ENCODE measurements around the gene IFT43. TPM values are rescaled to one million over a fixed set of nuclear protein-coding genes. Genes with fewer than 3 reads are reported as not detected.
A peak's percentile ranks its signal among the peaks of the same experiment; 100 is the strongest.

Gene IFT43
- total RNA-seq, 1 experiment from 2014 or later, result 24.2 TPM

- no TSS peak for BruUV-seq (replicated peaks)
- ATAC-seq, result no peak
Observed at GRCh38 chr14:75986439-75986765, 839 bp downstream of the IFT43 start.

More at GRCh38 chr14:75986439-75986765, 839 bp downstream of the IFT43 start:
- intact Hi-C loops (cut with micrococcal nuclease), result loop anchor here (5.0 kb wide), 2 partner anchors 401 to 661 kb away; no protein-coding TSS in a partner anchor
- Histone ChIP-seq H3K4me1 (ENCODE audit: control insufficient read depth in 1 of 2, insufficient read depth in 2 of 2, low read length in 2 of 2) (peaks cover 10 to 23% of the 10 kb centered on the region in 2 experiments), H3K4me2 (ENCODE audit: low read length) (peak overlapping the region; percentile 94), H3K36me3 (ENCODE audit: control insufficient read depth in 1 of 2, insufficient read depth in 2 of 2, low read length in 2 of 2) (peaks cover 0 to 5% of the 10 kb centered on the region in 2 experiments; a peak in 2 of 4 replicates), H3K4me3 (replicated peaks in 1 of 2; ENCODE audit: low read depth in 1 of 2, low read length in 2 of 2) (peak overlapping the region; percentile 75 to 95), H2AFZ (ENCODE audit: low read depth, low read length, poor library complexity, severe bottlenecking) (no peak overlapping the region), H3K79me2 (ENCODE audit: insufficient read depth, low read length) (0 out of 2 replicates have a peak, but pooled peaks cover 2% of the 10 kb centered on the region), H3K9me3 (ENCODE audit: control insufficient read depth in 1 of 2, insufficient read depth in 1 of 2, low read depth in 1 of 2, low read length in 2 of 2) (no peaks in the 10 kb centered on the region), H4K20me1 (ENCODE audit: insufficient read depth) (no peaks in the 10 kb centered on the region), H3K9ac (ENCODE audit: low read length) (peak overlapping the region; percentile 78), H3K27ac (ENCODE audit: low read depth, low read length) (peak overlapping the region; percentile 39; the same call in 1 of the 2 replicates), H3K9me2 (ENCODE audit: insufficient read depth) (no peaks in the 10 kb centered on the region), H3K27me3 (ENCODE audit: insufficient read depth, low read length) (no peaks in the 10 kb centered on the region)
- TF ChIP-seq EGR1 (IDR thresholded peaks at IDR 0.05; ENCODE audit: low read depth) (no peak), RAD21 (IDR thresholded peaks at IDR 0.05; ENCODE audit: low read depth) (no peak), ELF1 (IDR thresholded peaks at IDR 0.05; ENCODE audit: borderline replicate concordance, low read depth) (no peak), SRF (IDR thresholded peaks at IDR 0.05; ENCODE audit: low read depth) (no peak), POLR2A (IDR thresholded peaks at IDR 0.05; ENCODE audit: borderline replicate concordance, extremely low read depth, insufficient read depth, insufficient read length) (no peak), YY1 (IDR thresholded peaks at IDR 0.05; ENCODE audit: extremely low read depth, insufficient replicate concordance, low read depth, low read length) (no peak), CTCF (IDR thresholded peaks at IDR 0.05 in 2 of 3, conservative IDR thresholded peaks at IDR 0.05 in 1 of 3; ENCODE audit: borderline replicate concordance in 1 of 3, insufficient read depth in 1 of 3, low read depth in 2 of 3, low read length in 2 of 3) (no peak), EZH2phosphoT487 (IDR thresholded peaks at IDR 0.05; ENCODE audit: borderline replicate concordance) (no peak), CBX3 (IDR thresholded peaks at IDR 0.05; ENCODE audit: low read depth) (no peak), CEBPB (IDR thresholded peaks at IDR 0.05; ENCODE audit: low read depth) (no peak), SIN3A (IDR thresholded peaks at IDR 0.05; ENCODE audit: low read depth) (no peak), TCF7L2 (IDR thresholded peaks at IDR 0.05; ENCODE audit: borderline replicate concordance, extremely low read depth, insufficient read depth, insufficient read length) (no peak), EZH2 (IDR thresholded peaks at IDR 0.05) (no peak), ZFX (IDR thresholded peaks at IDR 0.05) (no peak), SP1 (IDR thresholded peaks at IDR 0.05; ENCODE audit: low read depth) (no peak), ATF3 (IDR thresholded peaks at IDR 0.05) (no peak)
- TF ChIP-seq, protein P1, sequence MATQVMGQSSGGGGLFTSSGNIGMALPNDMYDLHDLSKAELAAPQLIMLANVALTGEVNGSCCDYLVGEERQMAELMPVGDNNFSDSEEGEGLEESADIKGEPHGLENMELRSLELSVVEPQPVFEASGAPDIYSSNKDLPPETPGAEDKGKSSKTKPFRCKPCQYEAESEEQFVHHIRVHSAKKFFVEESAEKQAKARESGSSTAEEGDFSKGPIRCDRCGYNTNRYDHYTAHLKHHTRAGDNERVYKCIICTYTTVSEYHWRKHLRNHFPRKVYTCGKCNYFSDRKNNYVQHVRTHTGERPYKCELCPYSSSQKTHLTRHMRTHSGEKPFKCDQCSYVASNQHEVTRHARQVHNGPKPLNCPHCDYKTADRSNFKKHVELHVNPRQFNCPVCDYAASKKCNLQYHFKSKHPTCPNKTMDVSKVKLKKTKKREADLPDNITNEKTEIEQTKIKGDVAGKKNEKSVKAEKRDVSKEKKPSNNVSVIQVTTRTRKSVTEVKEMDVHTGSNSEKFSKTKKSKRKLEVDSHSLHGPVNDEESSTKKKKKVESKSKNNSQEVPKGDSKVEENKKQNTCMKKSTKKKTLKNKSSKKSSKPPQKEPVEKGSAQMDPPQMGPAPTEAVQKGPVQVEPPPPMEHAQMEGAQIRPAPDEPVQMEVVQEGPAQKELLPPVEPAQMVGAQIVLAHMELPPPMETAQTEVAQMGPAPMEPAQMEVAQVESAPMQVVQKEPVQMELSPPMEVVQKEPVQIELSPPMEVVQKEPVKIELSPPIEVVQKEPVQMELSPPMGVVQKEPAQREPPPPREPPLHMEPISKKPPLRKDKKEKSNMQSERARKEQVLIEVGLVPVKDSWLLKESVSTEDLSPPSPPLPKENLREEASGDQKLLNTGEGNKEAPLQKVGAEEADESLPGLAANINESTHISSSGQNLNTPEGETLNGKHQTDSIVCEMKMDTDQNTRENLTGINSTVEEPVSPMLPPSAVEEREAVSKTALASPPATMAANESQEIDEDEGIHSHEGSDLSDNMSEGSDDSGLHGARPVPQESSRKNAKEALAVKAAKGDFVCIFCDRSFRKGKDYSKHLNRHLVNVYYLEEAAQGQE (IDR thresholded peaks at IDR 0.05; ENCODE audit: low read depth), result no peak
- TF ChIP-seq, protein P2, sequence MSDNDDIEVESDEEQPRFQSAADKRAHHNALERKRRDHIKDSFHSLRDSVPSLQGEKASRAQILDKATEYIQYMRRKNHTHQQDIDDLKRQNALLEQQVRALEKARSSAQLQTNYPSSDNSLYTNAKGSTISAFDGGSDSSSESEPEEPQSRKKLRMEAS (IDR thresholded peaks at IDR 0.05), result no peak
- ChIA-PET POLR2A (interaction anchor here (0.7 kb wide), 1 partner anchor 260 kb away, joined by 3 read pairs; no protein-coding TSS in a partner anchor), RAD21 (ENCODE audit: low non-redundant PET in 1 of 2, low total read pairs in 2 of 2, uncharacterized antibody in 2 of 2, unreplicated experiment in 2 of 2) (interaction anchor here in 1 of 2 experiments (0.7 kb wide), 1 partner anchor 64 kb away, joined by 4 read pairs; no protein-coding TSS in a partner anchor), CTCF (interaction anchor here (1.5 to 7.2 kb wide), 2 partner anchors 8 to 276 kb away, joined by 3 to 176 read pairs; no protein-coding TSS in a partner anchor)
- no peak for DNase-seq (ENCODE audit: low read depth, low spot score)

Data from HCT116 (cell line).